Dendritic cell treated with granulocyte-macrophage colony-stimulating factor and Interleukin-4, amounts not matched to agents 40 ng/mL and 50 ng/mL, for 4 days (primary cell): ENCODE measurements around the gene XPNPEP3.

Source experiments
- H3K27ac Mint-ChIP-seq: one replicate; pipeline ENCODE4 v1.8.0; 2022; ENCODE audit warnings: mild to moderate bottlenecking, mixed read lengths
- H3K27me3 Mint-ChIP-seq: one replicate; pipeline ENCODE4 v1.8.0; 2022; ENCODE audit warnings: mild to moderate bottlenecking, mixed read lengths
- H3K36me3 Mint-ChIP-seq: one replicate; pipeline ENCODE4 v1.8.0; 2022; ENCODE audit warnings: low read depth, mixed read lengths
- H3K4me1 Mint-ChIP-seq: one replicate; pipeline ENCODE4 v1.8.0; 2022; ENCODE audit warnings: low read depth, mixed read lengths
- H3K4me3 Mint-ChIP-seq: one replicate; pipeline ENCODE4 v1.8.0; 2022; ENCODE audit warnings: mild to moderate bottlenecking, moderate library complexity, mixed read lengths
- H3K9me3 Mint-ChIP-seq: one replicate; pipeline ENCODE4 v1.8.0; 2022; ENCODE audit warnings: mixed read lengths
- intact Hi-C: fragments of 100-400 bp; cut with micrococcal nuclease; formaldehyde crosslinking; loops from one replicate; pipeline ENCODE4 v1.15.0; 2022

XPNPEP3 gene

GRCh38 chr22:40928657-40929056 lies 71.7 kb downstream of the XPNPEP3 start:
- Mint-ChIP-seq H3K27ac (no peak overlapping the region), H3K27me3 (no peaks in the 10 kb centered on the region), H3K4me1 (no peaks in the 10 kb centered on the region), H3K4me3 (no peak overlapping the region), H3K36me3 (peaks cover 30% of the 10 kb centered on the region), H3K9me3 (no peaks in the 10 kb centered on the region)
- intact Hi-C loops = no loop called here

- Mint-ChIP-seq H3K27ac (no peak overlapping the region), H3K4me1 (no peaks in the 10 kb centered on the region), H3K9me3 (no peaks in the 10 kb centered on the region), H3K27me3 (no peaks in the 10 kb centered on the region), H3K4me3 (no peak overlapping the region), H3K36me3 (peaks cover 6% of the 10 kb centered on the region)
- intact Hi-C loops = no loop called here
Measured at GRCh38 chr22:40932396-40932795, 75.4 kb downstream of the XPNPEP3 start.

GRCh38 chr22:40939202-40939601 lies 82.3 kb downstream of the XPNPEP3 start:
- Mint-ChIP-seq H3K9me3 (no peaks in the 10 kb centered on the region), H3K27ac (no peak overlapping the region), H3K4me3 (no peak overlapping the region), H3K36me3 (no peaks in the 10 kb centered on the region), H3K27me3 (no peaks in the 10 kb centered on the region), H3K4me1 (peaks cover 26% of the 10 kb centered on the region)
- intact Hi-C loops = no loop called here

GRCh38 chr22:40950962-40951794 lies 94.2 kb downstream of the XPNPEP3 start, which contains the start of gene RBX1:
Gene RBX1, plus strand, starts transcription at chr22:40951378. Its CDS starts 21 bp downstream, at chr22:40951399.
- Mint-ChIP-seq H3K4me1 (peaks cover 22% of the 10 kb centered on the region), H3K36me3 (peaks cover 47% of the 10 kb centered on the region), H3K27ac (peak within 1 kb of the TSS; percentile 89), H3K27me3 (no peaks in the 10 kb centered on the region), H3K9me3 (no peaks in the 10 kb centered on the region), H3K4me3 (peak within 1 kb of the TSS; percentile 98)
- intact Hi-C loops = loop anchor here (1.0 kb wide), 2 partner anchors 71 to 140 kb away; no protein-coding TSS in a partner anchor

GRCh38 chr22:40951795-40952605 lies 95.1 kb downstream of the XPNPEP3 start:
- H3K27me3 Mint-ChIP-seq = no peaks in the 10 kb centered on the region
- peak overlapping the region; percentile 89 for H3K27ac Mint-ChIP-seq
- no peaks in the 10 kb centered on the region for H3K9me3 Mint-ChIP-seq
- peaks cover 56% of the 10 kb centered on the region for H3K36me3 Mint-ChIP-seq
- peaks cover 22% of the 10 kb centered on the region for H3K4me1 Mint-ChIP-seq
- intact Hi-C loops = loop anchor here (1.0 kb wide), 2 partner anchors 70 to 139 kb away; no protein-coding TSS in a partner anchor
- peak overlapping the region; percentile 98 for H3K4me3 Mint-ChIP-seq

GRCh38 chr22:40953471-40953870 lies 96.5 kb downstream of the XPNPEP3 start:
- no peak overlapping the region for H3K4me3 Mint-ChIP-seq
- peak overlapping the region; percentile 89 for H3K27ac Mint-ChIP-seq
- no peaks in the 10 kb centered on the region for H3K27me3 Mint-ChIP-seq
- peaks cover 22% of the 10 kb centered on the region for H3K4me1 Mint-ChIP-seq
- intact Hi-C loops = no loop called here
- H3K9me3 Mint-ChIP-seq = no peaks in the 10 kb centered on the region
- peaks cover 70% of the 10 kb centered on the region for H3K36me3 Mint-ChIP-seq

- intact Hi-C loops = no loop called here
- no peak overlapping the region for H3K4me3 Mint-ChIP-seq
- no peaks in the 10 kb centered on the region for H3K9me3 Mint-ChIP-seq
Measured at GRCh38 chr22:40954113-40954512, 97.2 kb downstream of the XPNPEP3 start.

GRCh38 chr22:40955571-40955970 lies 98.6 kb downstream of the XPNPEP3 start:
- intact Hi-C loops = no loop called here
- no peaks in the 10 kb centered on the region for H3K9me3 Mint-ChIP-seq
- H3K4me3 Mint-ChIP-seq = no peak overlapping the region

More at GRCh38 chr22:40954113-40954512, 97.2 kb downstream of the XPNPEP3 start:
- Mint-ChIP-seq H3K27me3 (no peaks in the 10 kb centered on the region), H3K36me3 (peaks cover 77% of the 10 kb centered on the region), H3K4me1 (peaks cover 22% of the 10 kb centered on the region), H3K27ac (no peak overlapping the region)

GRCh38 chr22:40957601-40958000 lies 100.7 kb downstream of the XPNPEP3 start:
- Mint-ChIP-seq H3K4me3 (no peak overlapping the region), H3K27me3 (no peaks in the 10 kb centered on the region), H3K4me1 (peaks cover 14% of the 10 kb centered on the region), H3K27ac (no peak overlapping the region), H3K36me3 (peaks cover 89% of the 10 kb centered on the region), H3K9me3 (no peaks in the 10 kb centered on the region)
- intact Hi-C loops = no loop called here

More at GRCh38 chr22:40955571-40955970, 98.6 kb downstream of the XPNPEP3 start:
- Mint-ChIP-seq H3K36me3 (peaks cover 86% of the 10 kb centered on the region), H3K4me1 (peaks cover 22% of the 10 kb centered on the region), H3K27ac (no peak overlapping the region), H3K27me3 (no peaks in the 10 kb centered on the region)

- intact Hi-C loops = no loop called here
- H3K27ac Mint-ChIP-seq = no peak overlapping the region
- H3K27me3 Mint-ChIP-seq = no peaks in the 10 kb centered on the region
- H3K36me3 Mint-ChIP-seq = peaks cover 94% of the 10 kb centered on the region
- H3K4me3 Mint-ChIP-seq = no peak overlapping the region
- H3K4me1 Mint-ChIP-seq = peaks cover 8% of the 10 kb centered on the region
- H3K9me3 Mint-ChIP-seq = no peaks in the 10 kb centered on the region
Measured at GRCh38 chr22:40958299-40958698, 101.4 kb downstream of the XPNPEP3 start.

GRCh38 chr22:40960145-40960544 lies 103.2 kb downstream of the XPNPEP3 start:
- H3K9me3 Mint-ChIP-seq = no peaks in the 10 kb centered on the region
- H3K27me3 Mint-ChIP-seq = no peaks in the 10 kb centered on the region
- intact Hi-C loops = no loop called here
- H3K36me3 Mint-ChIP-seq = peaks cover 94% of the 10 kb centered on the region
- H3K4me3 Mint-ChIP-seq = no peak overlapping the region
- H3K27ac Mint-ChIP-seq = peak overlapping the region; percentile 13
- peaks cover 11% of the 10 kb centered on the region for H3K4me1 Mint-ChIP-seq

- intact Hi-C loops = loop anchor here (5.0 kb wide), 1 partner anchor 126 kb away; the partner anchor contains the start of gene EP300
- no peaks in the 10 kb centered on the region for H3K9me3 Mint-ChIP-seq
- H3K27ac Mint-ChIP-seq = peak overlapping the region; percentile 79
- H3K4me1 Mint-ChIP-seq = peaks cover 37% of the 10 kb centered on the region
- H3K36me3 Mint-ChIP-seq = peaks cover 87% of the 10 kb centered on the region
- H3K27me3 Mint-ChIP-seq = no peaks in the 10 kb centered on the region
- H3K4me3 Mint-ChIP-seq = no peak overlapping the region
Measured at GRCh38 chr22:40965936-40966725, 109.2 kb downstream of the XPNPEP3 start.

GRCh38 chr22:40966726-40967085 lies 109.8 kb downstream of the XPNPEP3 start:
- no peak overlapping the region for H3K4me3 Mint-ChIP-seq
- peak overlapping the region; percentile 79 for H3K27ac Mint-ChIP-seq
- peaks cover 37% of the 10 kb centered on the region for H3K4me1 Mint-ChIP-seq
- H3K9me3 Mint-ChIP-seq = no peaks in the 10 kb centered on the region
- H3K27me3 Mint-ChIP-seq = no peaks in the 10 kb centered on the region
- intact Hi-C loops = loop anchor here (5.0 kb wide), 1 partner anchor 126 kb away; the partner anchor contains the start of gene EP300
- H3K36me3 Mint-ChIP-seq = peaks cover 84% of the 10 kb centered on the region
